ENCODE data around the gene NEU1.

NEU1 gene

GRCh38 chr6:31906122-31906521 lies 43.5 kb upstream of the NEU1 start:
- no peaks in the 10 kb centered on the region for H3K36me3 Mint-ChIP-seq (ENCODE audit: low read depth)
- no peaks in the 10 kb centered on the region for H3K27me3 Mint-ChIP-seq (ENCODE audit: low read depth)
- H3K9me3 Mint-ChIP-seq = no peaks in the 10 kb centered on the region
- peak overlapping the region; percentile 0 to 42 (median 20) for H3K4me3 Mint-ChIP-seq
- H3K27ac Mint-ChIP-seq = peak overlapping the region; percentile 29 to 47 (median 34)
- H3K4me1 Mint-ChIP-seq = peaks cover 15% of the 10 kb centered on the region
- no peak for TF ChIP-seq CTCF (IDR thresholded peaks at IDR 0.05; ENCODE audit: unreplicated experiment in 3 of 3)

- TF ChIP-seq CTCF (IDR thresholded peaks at IDR 0.05; ENCODE audit: unreplicated experiment in 3 of 3) = no peak
- Mint-ChIP-seq H3K27ac (no peak overlapping the region), H3K27me3 (ENCODE audit: low read depth) (no peaks in the 10 kb centered on the region), H3K36me3 (ENCODE audit: low read depth) (no peaks in the 10 kb centered on the region), H3K4me3 (no peak overlapping the region), H3K4me1 (peaks cover 15% of the 10 kb centered on the region), H3K9me3 (no peaks in the 10 kb centered on the region)
These were observed 42.4 kb upstream of the NEU1 start for GRCh38 chr6:31905041-31905440.

DNA sequence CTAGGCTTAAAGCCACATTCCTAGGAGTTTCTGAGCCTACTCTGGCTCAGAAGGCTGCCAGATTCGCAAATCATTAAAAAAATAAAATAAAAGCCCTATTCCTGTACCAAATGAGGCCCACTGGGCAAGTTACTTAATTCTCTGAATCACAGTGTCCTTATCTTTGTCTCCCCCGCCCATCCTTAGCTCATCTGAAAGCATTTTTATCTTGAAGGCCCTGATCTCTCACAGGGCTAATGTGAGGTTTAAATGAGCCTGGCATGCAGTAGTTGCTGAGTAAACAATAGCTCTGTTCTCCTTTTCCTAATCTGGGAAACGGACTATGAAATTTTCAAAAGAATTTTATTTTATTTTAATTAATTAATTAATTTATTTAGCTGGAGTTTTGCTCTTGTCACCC lies 41.3 kb upstream of the NEU1 start:
- Mint-ChIP-seq H3K36me3 (ENCODE audit: low read depth) (no peaks in the 10 kb centered on the region), H3K9me3 (no peaks in the 10 kb centered on the region), H3K27ac (peak overlapping the region; percentile 26 to 97 (median 82)), H3K4me3 (peak overlapping the region in 2 of 3 experiments; percentile 24 to 62), H3K27me3 (ENCODE audit: low read depth) (no peaks in the 10 kb centered on the region), H3K4me1 (peaks cover 25% of the 10 kb centered on the region)
- no peak for TF ChIP-seq CTCF (IDR thresholded peaks at IDR 0.05; ENCODE audit: unreplicated experiment in 3 of 3)

DNA sequence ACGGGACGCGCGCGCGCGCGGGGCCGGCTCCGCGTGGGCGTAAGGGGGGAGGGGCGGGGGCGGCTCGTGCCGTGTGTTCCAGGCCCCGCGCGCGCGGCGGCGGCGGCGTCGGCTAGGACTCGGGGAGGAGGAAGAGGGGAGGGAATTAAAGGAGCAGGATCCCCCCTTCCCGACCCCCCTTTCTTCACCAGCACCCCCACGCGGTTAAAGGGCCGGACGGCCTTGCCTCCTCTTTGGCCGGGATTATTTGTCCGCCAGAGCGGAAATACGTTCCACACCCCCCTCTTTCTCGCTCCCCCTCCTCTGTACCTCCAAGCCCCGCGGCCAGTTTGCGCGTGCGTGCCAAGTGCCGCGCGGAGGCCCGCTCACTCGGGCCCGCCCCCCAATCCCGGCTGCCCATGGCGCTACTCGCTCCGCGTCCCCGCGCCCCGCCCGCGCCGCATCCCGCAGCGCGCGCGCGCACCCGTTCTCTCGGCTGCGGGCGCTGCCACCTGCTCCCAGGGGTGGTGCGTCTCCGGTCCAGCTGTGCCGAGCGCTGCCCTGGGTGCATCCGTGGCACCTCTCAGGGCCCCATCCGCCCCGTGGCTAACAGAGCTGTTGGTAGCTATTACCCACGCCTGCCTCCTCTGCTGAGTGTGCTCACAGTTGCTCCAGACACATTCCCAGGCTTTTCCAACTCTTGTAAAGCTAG lies 39.5 kb upstream of the NEU1 start, which contains the start of gene ZBTB12:
Gene ZBTB12, minus strand, starts transcription at position 134 of the 691 bp plus-strand sequence. CDS start 781 bp downstream, outside the sequence.
- no peaks in the 10 kb centered on the region for H3K27me3 Mint-ChIP-seq (ENCODE audit: low read depth)
- H3K36me3 Mint-ChIP-seq (ENCODE audit: low read depth) = no peaks in the 10 kb centered on the region
- H3K4me1 Mint-ChIP-seq = peaks cover 37% of the 10 kb centered on the region
- H3K9me3 Mint-ChIP-seq = no peaks in the 10 kb centered on the region
- H3K27ac Mint-ChIP-seq = peak within 1 kb of the TSS; percentile 94 to 97 (median 97)
- no peak for TF ChIP-seq CTCF (IDR thresholded peaks at IDR 0.05; ENCODE audit: unreplicated experiment in 3 of 3)
- peak within 1 kb of the TSS; percentile 81 to 89 (median 84) for H3K4me3 Mint-ChIP-seq

- Mint-ChIP-seq H3K4me1 (peaks cover 37% of the 10 kb centered on the region), H3K27me3 (ENCODE audit: low read depth) (no peaks in the 10 kb centered on the region), H3K36me3 (ENCODE audit: low read depth) (no peaks in the 10 kb centered on the region), H3K9me3 (no peaks in the 10 kb centered on the region), H3K4me3 (peak overlapping the region; percentile 81 to 89 (median 82)), H3K27ac (peak overlapping the region; percentile 67 to 97 (median 75))
- TF ChIP-seq CTCF (IDR thresholded peaks at IDR 0.05; ENCODE audit: unreplicated experiment in 3 of 3) = no peak
These were observed 38.9 kb upstream of the NEU1 start for GRCh38 chr6:31901415-31901952.

All from nephron (organoid).